Measurements from ENCODE around the gene VAMP5.

DNA sequence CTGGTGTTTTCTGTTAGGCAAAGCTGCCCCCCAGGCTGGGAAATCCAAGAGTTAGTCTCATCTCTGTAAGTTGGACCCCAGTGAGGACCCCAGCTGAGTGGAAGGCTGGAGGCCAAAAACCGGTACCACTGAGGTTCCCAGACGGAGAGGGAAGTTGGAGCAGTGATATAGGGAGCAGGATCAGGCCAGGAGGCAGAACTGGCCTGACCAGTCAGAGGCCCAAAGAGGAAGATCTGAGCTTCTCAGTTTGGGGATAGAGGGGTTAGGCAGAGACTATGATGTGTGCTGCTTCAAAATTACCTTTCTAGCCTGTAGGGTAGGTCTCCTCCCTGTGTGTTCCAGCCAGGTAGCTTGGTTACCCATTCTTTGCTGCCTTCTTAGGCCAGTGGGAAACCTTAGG is 6.7 kb downstream of the VAMP5 start:
- no peak for TF ChIP-seq EZH2phosphoT487 (IDR thresholded peaks at IDR 0.05; ENCODE audit: low read length)
- no peak for TF ChIP-seq EZH2 (optimal IDR thresholded peaks at IDR 0.05; ENCODE audit: low read depth, low read length)
- TF ChIP-seq, protein P1, sequence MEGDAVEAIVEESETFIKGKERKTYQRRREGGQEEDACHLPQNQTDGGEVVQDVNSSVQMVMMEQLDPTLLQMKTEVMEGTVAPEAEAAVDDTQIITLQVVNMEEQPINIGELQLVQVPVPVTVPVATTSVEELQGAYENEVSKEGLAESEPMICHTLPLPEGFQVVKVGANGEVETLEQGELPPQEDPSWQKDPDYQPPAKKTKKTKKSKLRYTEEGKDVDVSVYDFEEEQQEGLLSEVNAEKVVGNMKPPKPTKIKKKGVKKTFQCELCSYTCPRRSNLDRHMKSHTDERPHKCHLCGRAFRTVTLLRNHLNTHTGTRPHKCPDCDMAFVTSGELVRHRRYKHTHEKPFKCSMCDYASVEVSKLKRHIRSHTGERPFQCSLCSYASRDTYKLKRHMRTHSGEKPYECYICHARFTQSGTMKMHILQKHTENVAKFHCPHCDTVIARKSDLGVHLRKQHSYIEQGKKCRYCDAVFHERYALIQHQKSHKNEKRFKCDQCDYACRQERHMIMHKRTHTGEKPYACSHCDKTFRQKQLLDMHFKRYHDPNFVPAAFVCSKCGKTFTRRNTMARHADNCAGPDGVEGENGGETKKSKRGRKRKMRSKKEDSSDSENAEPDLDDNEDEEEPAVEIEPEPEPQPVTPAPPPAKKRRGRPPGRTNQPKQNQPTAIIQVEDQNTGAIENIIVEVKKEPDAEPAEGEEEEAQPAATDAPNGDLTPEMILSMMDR (IDR thresholded peaks at IDR 0.05; ENCODE audit: low read length), result no peak

Measured in MM.1S (cell line).